ENCODE data around the gene EYS. TPM values are rescaled to one million over a fixed set of nuclear protein-coding genes. Genes with fewer than 3 reads are reported as not detected.

EYS gene
- polyA plus RNA-seq, 1 of the 3 experiments (the other 2 are of a cell fraction): 0.05 TPM

DNA sequence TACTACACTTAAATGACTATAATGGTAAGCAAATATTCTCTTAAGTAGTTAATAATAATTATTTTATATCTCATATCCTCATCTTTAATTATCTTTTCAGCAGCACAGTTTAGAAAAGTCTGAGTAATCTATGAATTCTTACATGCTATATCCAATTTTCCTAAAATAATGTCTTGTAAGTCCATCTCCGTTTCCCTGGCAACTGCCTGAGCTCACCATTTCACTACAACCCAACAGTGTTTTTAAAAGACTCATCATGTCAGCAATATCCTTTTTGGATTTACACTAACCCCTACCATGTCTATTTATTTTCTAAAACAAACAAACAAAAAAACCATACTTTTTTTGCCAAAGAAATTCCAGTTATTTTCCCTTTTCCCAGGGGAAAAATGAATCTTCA lies 859.6 kb downstream of the EYS start:
- no peaks in the 10 kb centered on the region for H3F3A ChIP-seq (replicated peaks; ENCODE audit: insufficient read depth)
- ChIA-PET CTCF (no interaction called here), POLR2A (no interaction called here)
- no peaks in the 10 kb centered on the region for H3K36me3 ChIP-seq (replicated peaks in 1 of 2; ENCODE audit: control insufficient read depth in 1 of 2, insufficient read depth in 2 of 2, low read length in 1 of 2)
- no peaks in the 10 kb centered on the region for H3K9me2 ChIP-seq
- H3K9ac ChIP-seq: no peak overlapping the region
- no peak overlapping the region for H2AFZ ChIP-seq (ENCODE audit: low read depth)
- no peaks in the 10 kb centered on the region for H3K4me1 ChIP-seq (ENCODE audit: control insufficient read depth in 1 of 2, insufficient read depth in 2 of 2, low read depth in 1 of 2, low read length in 1 of 2)
- no peak overlapping the region for H3K4me3 ChIP-seq (ENCODE audit: low read depth in 2 of 2, low read length in 1 of 2)
- no peak for DNase-seq
- TF ChIP-seq RCOR1 (IDR thresholded peaks at IDR 0.05; ENCODE audit: low read length): no peak
- TF ChIP-seq EZH2phosphoT487 (IDR thresholded peaks at IDR 0.05; ENCODE audit: borderline replicate concordance, low read depth): no peak
- TF ChIP-seq POLR2AphosphoS5 (IDR thresholded peaks at IDR 0.05; ENCODE audit: low read depth, low read length): no peak
- no peak for TF ChIP-seq SMC3 (IDR thresholded peaks at IDR 0.05; ENCODE audit: low read depth, low read length)
- TF ChIP-seq TAF1 (IDR thresholded peaks at IDR 0.05; ENCODE audit: borderline replicate concordance, low read depth, low read length): no peak
- TF ChIP-seq, protein P1, sequence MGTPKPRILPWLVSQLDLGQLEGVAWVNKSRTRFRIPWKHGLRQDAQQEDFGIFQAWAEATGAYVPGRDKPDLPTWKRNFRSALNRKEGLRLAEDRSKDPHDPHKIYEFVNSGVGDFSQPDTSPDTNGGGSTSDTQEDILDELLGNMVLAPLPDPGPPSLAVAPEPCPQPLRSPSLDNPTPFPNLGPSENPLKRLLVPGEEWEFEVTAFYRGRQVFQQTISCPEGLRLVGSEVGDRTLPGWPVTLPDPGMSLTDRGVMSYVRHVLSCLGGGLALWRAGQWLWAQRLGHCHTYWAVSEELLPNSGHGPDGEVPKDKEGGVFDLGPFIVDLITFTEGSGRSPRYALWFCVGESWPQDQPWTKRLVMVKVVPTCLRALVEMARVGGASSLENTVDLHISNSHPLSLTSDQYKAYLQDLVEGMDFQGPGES (IDR thresholded peaks at IDR 0.05; ENCODE audit: low read depth, low read length): no peak
- TF ChIP-seq JUND (IDR thresholded peaks at IDR 0.05): no peak
- no peaks in the 10 kb centered on the region for H3K9me3 ChIP-seq
- H4K20me1 ChIP-seq (ENCODE audit: insufficient read depth): no peaks in the 10 kb centered on the region
- H3K27ac ChIP-seq (ENCODE audit: low read depth in 2 of 2, low read length in 1 of 2): no peak overlapping the region
- no peaks in the 10 kb centered on the region for H3K79me2 ChIP-seq (ENCODE audit: insufficient read depth)
- no peak overlapping the region for H3K4me2 ChIP-seq
- no peaks in the 10 kb centered on the region for H3K27me3 ChIP-seq (ENCODE audit: insufficient read depth)
- 37% methylated on average over 1 of the region's 1 CpG for WGBS (ENCODE audit: low lambda C conversion rate)

DNA sequence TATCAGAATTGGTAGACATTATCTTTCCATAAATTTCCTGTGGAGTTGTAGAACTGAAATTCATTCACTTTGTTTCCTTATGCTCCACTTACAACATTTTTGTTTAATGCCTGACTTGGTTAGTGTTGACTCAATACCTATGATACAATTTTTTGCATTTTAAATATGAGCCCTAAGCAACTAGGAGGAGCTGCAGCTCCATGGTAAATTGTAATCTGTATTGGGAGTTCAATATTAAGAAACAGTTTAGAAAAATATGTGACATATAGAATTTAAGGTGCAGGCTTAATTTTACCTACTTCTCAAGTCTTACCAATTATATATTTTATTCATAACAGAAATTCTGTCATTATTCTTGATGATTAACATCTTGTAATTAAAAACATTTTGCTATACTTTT lies 868.3 kb downstream of the EYS start:
- ChIA-PET CTCF (interaction anchor here (0.6 kb wide), 1 partner anchor 267 kb away, joined by 3 read pairs; no protein-coding TSS in a partner anchor), POLR2A (no interaction called here)
- 0 out of 2 replicates have a peak, but pooled peaks cover 3% of the 10 kb centered on the region for H3K9me2 ChIP-seq
- no peaks in the 10 kb centered on the region for H4K20me1 ChIP-seq (ENCODE audit: insufficient read depth)
- H2AFZ ChIP-seq (ENCODE audit: low read depth): no peak overlapping the region
- no peaks in the 10 kb centered on the region for H3K9me3 ChIP-seq
- H3K27ac ChIP-seq (ENCODE audit: low read depth in 2 of 2, low read length in 1 of 2): no peak overlapping the region
- no peak overlapping the region for H3K4me2 ChIP-seq
- H3F3A ChIP-seq (replicated peaks; ENCODE audit: insufficient read depth): no peaks in the 10 kb centered on the region
- no peaks in the 10 kb centered on the region for H3K4me1 ChIP-seq (ENCODE audit: control insufficient read depth in 1 of 2, insufficient read depth in 2 of 2, low read depth in 1 of 2, low read length in 1 of 2)
- no peaks in the 10 kb centered on the region for H3K27me3 ChIP-seq (ENCODE audit: insufficient read depth)
- no peaks in the 10 kb centered on the region for H3K36me3 ChIP-seq (replicated peaks in 1 of 2; ENCODE audit: control insufficient read depth in 1 of 2, insufficient read depth in 2 of 2, low read length in 1 of 2)
- H3K4me3 ChIP-seq (ENCODE audit: low read depth in 2 of 2, low read length in 1 of 2): no peak overlapping the region
- no peaks in the 10 kb centered on the region for H3K79me2 ChIP-seq (ENCODE audit: insufficient read depth)
- no peak for TF ChIP-seq NRF1 (IDR thresholded peaks at IDR 0.05; ENCODE audit: low read depth, low read length)
- TF ChIP-seq RAD21 (IDR thresholded peaks at IDR 0.05; ENCODE audit: low read length): peak; percentile 63
- no peak for TF ChIP-seq YY1 (IDR thresholded peaks at IDR 0.05; ENCODE audit: low read depth)
- no peak for TF ChIP-seq EZH2phosphoT487 (IDR thresholded peaks at IDR 0.05; ENCODE audit: borderline replicate concordance, low read depth)
- no peak for TF ChIP-seq FOXJ3 (CRISPR knock-in tag; IDR thresholded peaks at IDR 0.05)
- TF ChIP-seq, protein P2, sequence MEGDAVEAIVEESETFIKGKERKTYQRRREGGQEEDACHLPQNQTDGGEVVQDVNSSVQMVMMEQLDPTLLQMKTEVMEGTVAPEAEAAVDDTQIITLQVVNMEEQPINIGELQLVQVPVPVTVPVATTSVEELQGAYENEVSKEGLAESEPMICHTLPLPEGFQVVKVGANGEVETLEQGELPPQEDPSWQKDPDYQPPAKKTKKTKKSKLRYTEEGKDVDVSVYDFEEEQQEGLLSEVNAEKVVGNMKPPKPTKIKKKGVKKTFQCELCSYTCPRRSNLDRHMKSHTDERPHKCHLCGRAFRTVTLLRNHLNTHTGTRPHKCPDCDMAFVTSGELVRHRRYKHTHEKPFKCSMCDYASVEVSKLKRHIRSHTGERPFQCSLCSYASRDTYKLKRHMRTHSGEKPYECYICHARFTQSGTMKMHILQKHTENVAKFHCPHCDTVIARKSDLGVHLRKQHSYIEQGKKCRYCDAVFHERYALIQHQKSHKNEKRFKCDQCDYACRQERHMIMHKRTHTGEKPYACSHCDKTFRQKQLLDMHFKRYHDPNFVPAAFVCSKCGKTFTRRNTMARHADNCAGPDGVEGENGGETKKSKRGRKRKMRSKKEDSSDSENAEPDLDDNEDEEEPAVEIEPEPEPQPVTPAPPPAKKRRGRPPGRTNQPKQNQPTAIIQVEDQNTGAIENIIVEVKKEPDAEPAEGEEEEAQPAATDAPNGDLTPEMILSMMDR (IDR thresholded peaks at IDR 0.05): peak; percentile 29; the same call in 1 of the 2 replicates
- TF ChIP-seq, protein P3, sequence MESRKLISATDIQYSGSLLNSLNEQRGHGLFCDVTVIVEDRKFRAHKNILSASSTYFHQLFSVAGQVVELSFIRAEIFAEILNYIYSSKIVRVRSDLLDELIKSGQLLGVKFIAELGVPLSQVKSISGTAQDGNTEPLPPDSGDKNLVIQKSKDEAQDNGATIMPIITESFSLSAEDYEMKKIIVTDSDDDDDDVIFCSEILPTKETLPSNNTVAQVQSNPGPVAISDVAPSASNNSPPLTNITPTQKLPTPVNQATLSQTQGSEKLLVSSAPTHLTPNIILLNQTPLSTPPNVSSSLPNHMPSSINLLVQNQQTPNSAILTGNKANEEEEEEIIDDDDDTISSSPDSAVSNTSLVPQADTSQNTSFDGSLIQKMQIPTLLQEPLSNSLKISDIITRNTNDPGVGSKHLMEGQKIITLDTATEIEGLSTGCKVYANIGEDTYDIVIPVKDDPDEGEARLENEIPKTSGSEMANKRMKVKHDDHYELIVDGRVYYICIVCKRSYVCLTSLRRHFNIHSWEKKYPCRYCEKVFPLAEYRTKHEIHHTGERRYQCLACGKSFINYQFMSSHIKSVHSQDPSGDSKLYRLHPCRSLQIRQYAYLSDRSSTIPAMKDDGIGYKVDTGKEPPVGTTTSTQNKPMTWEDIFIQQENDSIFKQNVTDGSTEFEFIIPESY (IDR thresholded peaks at IDR 0.05; ENCODE audit: borderline replicate concordance, low read depth): no peak
- no peak for TF ChIP-seq MXI1 (IDR thresholded peaks at IDR 0.05; ENCODE audit: low read depth, low read length)
- TF ChIP-seq CHD2 (IDR thresholded peaks at IDR 0.05; ENCODE audit: low read length, partially characterized antibody): no peak
- TF ChIP-seq, protein P4, sequence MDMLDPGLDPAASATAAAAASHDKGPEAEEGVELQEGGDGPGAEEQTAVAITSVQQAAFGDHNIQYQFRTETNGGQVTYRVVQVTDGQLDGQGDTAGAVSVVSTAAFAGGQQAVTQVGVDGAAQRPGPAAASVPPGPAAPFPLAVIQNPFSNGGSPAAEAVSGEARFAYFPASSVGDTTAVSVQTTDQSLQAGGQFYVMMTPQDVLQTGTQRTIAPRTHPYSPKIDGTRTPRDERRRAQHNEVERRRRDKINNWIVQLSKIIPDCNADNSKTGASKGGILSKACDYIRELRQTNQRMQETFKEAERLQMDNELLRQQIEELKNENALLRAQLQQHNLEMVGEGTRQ (IDR thresholded peaks at IDR 0.05; ENCODE audit: borderline replicate concordance, low read depth, low read length): no peak
- no peak for TF ChIP-seq EP300 (IDR thresholded peaks at IDR 0.05; ENCODE audit: borderline replicate concordance in 1 of 2, low read depth in 1 of 2, low read length in 1 of 2)
- no peak for DNase-seq
- H3K9ac ChIP-seq: no peak overlapping the region

Measured in SK-N-SH (cell line).